Measurements from ENCODE around the gene CYB5R3. TPM values are rescaled to one million over a fixed set of nuclear protein-coding genes. Genes with fewer than 3 reads are reported as not detected.

The CYB5R3 gene
- polyA plus RNA-seq, 3 donors, result 49.7 to 76.4 (median 54.0) TPM

DNA sequence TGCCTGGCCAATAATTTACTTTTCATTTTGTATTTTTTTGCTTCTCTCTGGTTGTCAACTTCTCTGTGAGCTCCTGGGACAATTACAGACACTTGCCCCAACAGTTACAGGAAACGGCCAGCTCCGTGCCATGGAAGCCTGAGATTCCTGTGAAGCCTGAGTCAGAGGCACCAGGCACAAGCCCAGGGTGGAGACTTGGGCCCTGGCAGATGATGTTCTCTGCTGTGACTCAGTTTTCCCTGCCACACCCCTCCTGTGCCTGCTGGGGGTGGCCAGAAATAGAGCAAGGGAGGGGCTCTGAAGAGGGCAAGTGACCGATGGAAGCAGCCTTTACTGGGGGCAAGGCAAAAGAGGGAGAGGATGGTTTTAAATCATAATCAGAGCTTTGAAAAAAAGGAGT lies 13.7 kb downstream of the CYB5R3 start:
- Mint-ChIP-seq H3K36me3 (peaks cover 41 to 66% of the 10 kb centered on the region in 2 donors), H3K27ac (peak overlapping the region in 3 of 7 donors; percentile 37 to 58 (median 51)), H3K27me3 (ENCODE audit: low read depth in 3 of 3) (peaks cover 0 to 3% (median 0%) of the 10 kb centered on the region in 3 donors), H3K9me3 (no peaks in the 10 kb centered on the region), H3K4me1 (peaks cover 1% of the 10 kb centered on the region), H3K4me3 (no peak overlapping the region)
- no peak overlapping the region for H3K4me3 ChIP-seq (replicated peaks in 1 of 3; ENCODE audit: low read depth in 2 of 3, low read length in 3 of 3)
- no peaks in the 10 kb centered on the region for H3K4me1 ChIP-seq (ENCODE audit: control insufficient read depth in 1 of 2, insufficient read depth in 2 of 2, low read length in 2 of 2)
- H3K4me2 ChIP-seq (replicated peaks; ENCODE audit: extremely low read depth, low read length, poor library complexity, severe bottlenecking), result no peak overlapping the region
- H2AFZ ChIP-seq (ENCODE audit: insufficient read depth, low read depth, low read length, poor library complexity, severe bottlenecking), result no peak overlapping the region
- H3K27me3 ChIP-seq (ENCODE audit: control insufficient read depth in 2 of 2, insufficient read depth in 2 of 2, low read length in 2 of 2), result no peaks in the 10 kb centered on the region
- DNase-seq, result no peak
- H3K9ac ChIP-seq (ENCODE audit: insufficient read depth, low read length, poor library complexity, severe bottlenecking), result no peak overlapping the region
- no peaks in the 10 kb centered on the region for H3K9me3 ChIP-seq (replicated peaks in 1 of 2; ENCODE audit: control insufficient read depth in 1 of 2, insufficient read depth in 1 of 2, low read length in 2 of 2)
- peaks cover 25% of the 10 kb centered on the region for H3K79me2 ChIP-seq (ENCODE audit: insufficient read depth, low read length)
- TF ChIP-seq, protein P1, sequence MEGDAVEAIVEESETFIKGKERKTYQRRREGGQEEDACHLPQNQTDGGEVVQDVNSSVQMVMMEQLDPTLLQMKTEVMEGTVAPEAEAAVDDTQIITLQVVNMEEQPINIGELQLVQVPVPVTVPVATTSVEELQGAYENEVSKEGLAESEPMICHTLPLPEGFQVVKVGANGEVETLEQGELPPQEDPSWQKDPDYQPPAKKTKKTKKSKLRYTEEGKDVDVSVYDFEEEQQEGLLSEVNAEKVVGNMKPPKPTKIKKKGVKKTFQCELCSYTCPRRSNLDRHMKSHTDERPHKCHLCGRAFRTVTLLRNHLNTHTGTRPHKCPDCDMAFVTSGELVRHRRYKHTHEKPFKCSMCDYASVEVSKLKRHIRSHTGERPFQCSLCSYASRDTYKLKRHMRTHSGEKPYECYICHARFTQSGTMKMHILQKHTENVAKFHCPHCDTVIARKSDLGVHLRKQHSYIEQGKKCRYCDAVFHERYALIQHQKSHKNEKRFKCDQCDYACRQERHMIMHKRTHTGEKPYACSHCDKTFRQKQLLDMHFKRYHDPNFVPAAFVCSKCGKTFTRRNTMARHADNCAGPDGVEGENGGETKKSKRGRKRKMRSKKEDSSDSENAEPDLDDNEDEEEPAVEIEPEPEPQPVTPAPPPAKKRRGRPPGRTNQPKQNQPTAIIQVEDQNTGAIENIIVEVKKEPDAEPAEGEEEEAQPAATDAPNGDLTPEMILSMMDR (IDR thresholded peaks at IDR 0.05), result no peak
- intact Hi-C loops (cut with micrococcal nuclease), result no loop called here
- WGBS (ENCODE audit: insufficient coverage), result 92% methylated on average over 3 of the region's 3 CpGs
- H3K36me3 ChIP-seq (replicated peaks in 1 of 2; ENCODE audit: control insufficient read depth in 1 of 2, insufficient read depth in 2 of 2, low read length in 2 of 2), result peaks cover 45 to 65% of the 10 kb centered on the region in 2 donors
- H3K27ac ChIP-seq (ENCODE audit: low read depth in 1 of 2, low read length in 2 of 2), result no peak overlapping the region
- H4K20me1 ChIP-seq (ENCODE audit: insufficient read depth, low read length), result peaks cover 44% of the 10 kb centered on the region

DNA sequence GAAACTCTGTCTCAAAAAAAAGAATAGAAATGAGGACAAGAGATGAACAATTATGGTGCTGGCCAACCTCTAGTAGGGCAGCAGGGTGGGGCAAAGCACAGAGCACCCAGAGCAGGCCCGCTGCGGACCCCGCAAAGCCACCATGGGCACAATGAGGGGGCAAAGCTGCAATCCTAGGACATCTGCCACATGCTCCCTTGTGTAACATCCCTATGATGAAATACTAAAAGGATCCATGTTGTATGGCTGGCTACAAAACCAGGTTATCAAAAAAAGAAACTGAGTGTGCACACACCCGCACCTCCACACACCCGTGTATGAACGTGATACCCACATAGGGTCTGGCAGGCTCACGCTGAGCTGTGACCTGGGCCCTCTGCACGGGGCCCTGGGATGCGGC lies 16.2 kb downstream of the CYB5R3 start:
- no peak overlapping the region for H3K4me2 ChIP-seq (replicated peaks; ENCODE audit: extremely low read depth, low read length, poor library complexity, severe bottlenecking)
- H3K27me3 ChIP-seq (ENCODE audit: control insufficient read depth in 2 of 2, insufficient read depth in 2 of 2, low read length in 2 of 2), result no peaks in the 10 kb centered on the region
- Mint-ChIP-seq H3K9me3 (no peaks in the 10 kb centered on the region), H3K27me3 (ENCODE audit: low read depth in 3 of 3) (peaks cover 0 to 3% (median 0%) of the 10 kb centered on the region in 3 donors), H3K27ac (peak overlapping the region in 1 of 7 donors; percentile 32), H3K36me3 (peaks cover 60 to 91% of the 10 kb centered on the region in 2 donors), H3K4me1 (no peaks in the 10 kb centered on the region), H3K4me3 (no peak overlapping the region)
- TF ChIP-seq, protein P1 (IDR thresholded peaks at IDR 0.05), result no peak
- peaks cover 37% of the 10 kb centered on the region for H4K20me1 ChIP-seq (ENCODE audit: insufficient read depth, low read length)
- no peak overlapping the region for H3K4me3 ChIP-seq (replicated peaks in 1 of 3; ENCODE audit: low read depth in 2 of 3, low read length in 3 of 3)
- H3K4me1 ChIP-seq (ENCODE audit: control insufficient read depth in 1 of 2, insufficient read depth in 2 of 2, low read length in 2 of 2), result no peaks in the 10 kb centered on the region
- H2AFZ ChIP-seq (ENCODE audit: insufficient read depth, low read depth, low read length, poor library complexity, severe bottlenecking), result no peak overlapping the region
- peaks cover 13% of the 10 kb centered on the region for H3K79me2 ChIP-seq (ENCODE audit: insufficient read depth, low read length)
- H3K9me3 ChIP-seq (replicated peaks in 1 of 2; ENCODE audit: control insufficient read depth in 1 of 2, insufficient read depth in 1 of 2, low read length in 2 of 2), result no peaks in the 10 kb centered on the region
- no peak overlapping the region for H3K27ac ChIP-seq (ENCODE audit: low read depth in 1 of 2, low read length in 2 of 2)
- 34% methylated on average over 4 of the region's 9 CpGs for WGBS (ENCODE audit: insufficient coverage)
- intact Hi-C loops (cut with micrococcal nuclease), result no loop called here
- H3K36me3 ChIP-seq (replicated peaks in 1 of 2; ENCODE audit: control insufficient read depth in 1 of 2, insufficient read depth in 2 of 2, low read length in 2 of 2), result peaks cover 68 to 90% of the 10 kb centered on the region in 2 donors
- no peak overlapping the region for H3K9ac ChIP-seq (ENCODE audit: insufficient read depth, low read length, poor library complexity, severe bottlenecking)
- DNase-seq, result no peak
